GM08714 (cell line): Measurements from ENCODE around the gene COQ5.
"Not testable (repeated sequence)": the region's sequence is repeated elsewhere in the genome, so short reads cannot be mapped to it uniquely, and the experiment has no call there.

Experiments used
- H3K4me3 ChIP-seq: fragments of 200-500 bp; sonication (Bioruptor generic); 2 replicates; pipeline ENCODE4 v1.5.1; 2014; ENCODE audit warnings: mild to moderate bottlenecking, low read length, inconsistent platforms
- ZNF274 ChIP-seq: IDR thresholded peaks from 2 replicates; pipeline ENCODE4 v1.6.1; 2012; ENCODE audit warnings: mild to moderate bottlenecking, low read depth, low read length

COQ5 gene

DNA sequence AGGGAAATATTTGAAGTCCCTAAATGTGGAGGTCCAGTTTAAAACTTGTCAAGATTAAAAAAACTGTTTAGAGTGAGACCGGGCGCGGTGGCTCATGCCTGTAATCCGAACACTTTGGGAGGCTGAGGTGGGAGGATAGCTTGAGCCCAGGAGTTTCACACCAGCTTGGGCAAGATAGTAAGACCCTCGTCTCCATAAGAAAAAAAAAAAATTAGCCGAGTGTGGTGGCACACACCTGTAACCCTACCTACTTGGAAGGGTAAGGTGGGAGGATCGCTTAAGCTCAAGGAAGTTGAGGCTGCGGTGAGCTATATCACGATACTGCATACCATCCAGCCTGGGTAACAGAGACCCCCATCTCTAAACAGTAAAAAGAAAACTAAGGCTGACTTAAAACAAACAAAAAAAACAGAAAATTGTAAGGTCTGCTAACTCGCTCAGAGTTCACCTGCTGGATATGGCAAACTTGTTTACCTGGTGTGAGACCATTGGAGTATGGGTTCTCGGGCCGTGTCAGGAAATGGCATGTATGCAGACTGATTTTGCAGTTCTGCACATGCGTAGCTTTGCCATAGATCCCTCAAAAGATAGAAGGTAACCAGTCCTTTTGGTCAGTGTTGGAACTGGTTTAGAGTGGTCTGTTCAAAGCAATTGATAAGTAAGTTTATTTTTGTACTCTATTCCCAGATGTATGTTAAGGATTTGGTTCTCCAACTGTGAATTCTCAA is 7.3 kb upstream of the COQ5 start:
- no peak for TF ChIP-seq ZNF274
- H3K4me3 ChIP-seq = peak overlapping the region; percentile 88

DNA sequence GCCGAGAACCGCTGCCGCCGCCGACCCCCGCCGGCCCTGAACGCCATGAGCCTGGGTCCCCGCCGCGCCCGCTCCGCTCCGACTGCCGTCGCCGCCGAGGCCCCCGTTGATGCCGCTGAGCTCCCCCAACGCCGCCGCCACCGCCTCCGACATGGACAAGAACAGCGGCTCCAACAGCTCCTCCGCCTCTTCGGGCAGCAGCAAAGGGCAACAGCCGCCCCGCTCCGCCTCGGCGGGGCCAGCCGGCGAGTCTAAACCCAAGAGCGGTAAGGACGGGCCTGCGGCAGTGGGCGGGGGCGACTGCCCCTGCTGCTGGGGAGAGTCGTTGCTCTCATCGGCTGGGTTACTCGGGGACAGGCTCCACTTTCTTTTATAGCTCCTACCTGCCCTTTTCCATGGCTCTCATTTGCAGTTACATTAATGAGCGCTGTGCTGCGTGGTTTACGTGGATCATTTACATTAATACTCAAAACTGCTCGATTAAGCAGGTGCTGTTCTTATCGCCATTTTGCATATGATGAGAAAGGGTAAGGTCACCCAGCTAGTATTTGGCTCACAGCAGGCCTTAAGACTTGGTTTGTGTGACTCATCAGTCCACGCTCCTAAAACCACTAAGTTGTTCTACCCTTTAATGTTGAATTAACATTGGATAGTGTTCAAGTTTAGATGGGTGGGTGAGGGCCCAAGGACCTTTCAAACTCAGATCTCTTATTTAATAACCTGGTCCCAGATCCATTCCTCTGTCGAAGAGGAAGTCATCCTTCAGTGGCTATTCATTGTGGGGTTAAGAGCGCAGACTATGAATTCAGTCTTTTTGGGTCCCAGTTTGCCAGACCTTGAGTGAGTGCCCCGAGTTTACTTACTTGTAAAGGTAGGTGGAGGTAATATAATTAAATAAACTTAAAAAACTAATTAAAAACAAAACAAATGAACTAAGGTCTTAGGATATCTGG is 6.0 kb upstream of the COQ5 start:
- TF ChIP-seq ZNF274 = no peak
- peak overlapping the region; percentile 88 for H3K4me3 ChIP-seq

DNA sequence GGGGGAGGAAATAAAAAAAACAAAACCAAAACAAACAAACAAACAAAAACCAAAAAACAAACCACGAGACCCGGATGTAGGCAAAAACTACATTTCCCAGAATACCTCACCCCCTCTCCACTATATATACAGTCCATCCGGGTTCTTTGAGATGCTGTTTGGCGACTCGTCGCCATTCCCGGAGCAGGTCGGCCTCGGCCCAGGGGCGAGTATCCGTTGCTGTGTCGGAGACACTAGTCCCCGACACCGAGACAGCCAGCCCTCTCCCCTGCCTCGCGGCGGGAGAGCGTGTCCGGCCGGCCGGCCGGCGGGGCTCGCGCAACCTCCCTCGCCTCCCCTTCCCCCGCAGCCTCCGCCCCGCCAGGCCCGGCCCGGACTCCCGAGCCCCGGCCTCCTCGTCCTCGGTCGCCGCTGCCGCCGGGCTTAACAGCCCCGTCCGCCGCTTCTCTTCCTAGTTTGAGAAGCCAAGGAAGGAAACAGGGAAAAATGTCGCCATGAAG is 5.3 kb upstream of the COQ5 start, which contains the start of gene RNF10:
Gene RNF10, plus strand, starts transcription at position 154 of the 500 bp plus-strand sequence. CDS start 456 bp downstream, outside the sequence.
- TF ChIP-seq ZNF274 = no peak
- H3K4me3 ChIP-seq = peak within 1 kb of the TSS; percentile 88

DNA sequence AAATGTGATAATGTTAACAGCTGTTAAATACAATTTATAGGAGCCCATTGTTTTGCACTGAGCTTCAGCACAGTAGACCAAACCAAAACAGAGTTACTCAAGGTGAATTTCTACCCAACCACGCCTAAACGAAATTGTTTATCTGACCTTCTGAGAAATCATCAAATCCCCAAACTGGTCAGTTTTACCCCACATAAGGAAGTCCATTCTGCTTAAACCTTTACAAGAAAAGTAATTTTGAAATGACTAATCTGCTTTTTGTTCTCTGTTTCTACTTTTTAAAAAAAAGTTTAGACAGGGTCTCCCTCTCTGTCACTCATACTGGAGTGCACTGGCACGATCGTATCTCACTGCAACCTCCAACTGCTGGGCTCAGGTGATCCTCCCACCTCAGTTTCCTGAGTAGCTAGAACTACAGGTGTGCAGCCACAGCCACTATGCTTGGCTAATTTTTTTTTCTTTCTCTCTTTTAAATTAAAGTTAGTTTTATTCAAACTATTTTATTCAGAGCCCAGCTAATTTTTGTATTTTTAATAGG is 3.8 kb upstream of the COQ5 start:
- no peak for TF ChIP-seq ZNF274
- no peak overlapping the region for H3K4me3 ChIP-seq

DNA sequence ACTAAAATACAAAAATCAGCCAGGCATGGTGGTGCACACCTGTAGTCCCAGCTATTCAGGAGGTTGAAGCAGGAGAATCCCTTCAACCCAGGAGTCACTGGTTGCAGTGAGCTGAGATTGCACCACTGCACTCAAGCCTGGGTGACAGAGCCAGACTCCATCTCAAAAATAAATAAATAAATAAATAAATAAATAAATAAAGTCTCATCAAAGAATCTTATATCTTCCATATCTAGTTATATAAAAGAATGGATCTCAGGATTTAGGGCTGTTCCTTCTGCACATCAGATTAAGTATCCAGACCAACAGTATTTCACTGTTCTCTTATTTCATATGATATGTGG is 1.4 kb upstream of the COQ5 start:
- H3K4me3 ChIP-seq = not testable (repeated sequence)

DNA sequence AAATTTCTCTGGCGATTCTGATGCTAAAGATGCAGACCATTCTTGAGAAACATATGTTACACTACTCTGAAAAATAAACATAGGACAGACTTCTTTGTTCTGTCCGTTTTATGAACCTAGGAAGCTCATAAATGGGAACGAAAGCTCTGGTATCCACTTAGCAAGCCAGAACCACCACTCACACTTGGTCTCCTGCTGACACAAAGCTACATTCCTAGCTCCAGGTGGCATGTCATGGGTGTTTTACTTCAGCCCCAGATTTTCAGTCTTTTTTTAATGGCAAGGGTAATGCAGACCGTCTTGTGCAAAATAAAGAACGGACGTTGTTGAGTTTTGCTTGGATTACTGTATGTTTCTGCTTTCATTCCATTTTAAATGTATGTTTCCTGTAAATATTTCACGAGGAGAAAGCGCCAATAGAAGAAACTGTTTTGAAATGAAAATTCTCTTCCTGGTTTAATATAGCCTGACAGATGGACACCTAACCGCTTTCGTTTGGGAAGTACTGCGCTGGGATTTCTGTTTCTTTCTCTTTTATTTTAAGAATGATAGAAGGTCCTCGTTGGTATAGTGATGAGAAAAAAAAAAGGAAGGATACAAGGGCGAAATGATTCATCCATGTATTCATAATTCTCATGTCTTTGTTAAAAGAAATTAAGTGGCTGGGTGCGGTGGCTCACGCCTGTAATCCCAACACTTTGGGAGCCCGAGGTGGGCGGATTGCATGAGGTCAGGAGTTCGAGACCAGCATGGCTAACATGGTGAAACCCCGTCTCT is 871 bp upstream of the COQ5 start:
- TF ChIP-seq ZNF274 = no peak
- peak overlapping the region; percentile 91 for H3K4me3 ChIP-seq

DNA sequence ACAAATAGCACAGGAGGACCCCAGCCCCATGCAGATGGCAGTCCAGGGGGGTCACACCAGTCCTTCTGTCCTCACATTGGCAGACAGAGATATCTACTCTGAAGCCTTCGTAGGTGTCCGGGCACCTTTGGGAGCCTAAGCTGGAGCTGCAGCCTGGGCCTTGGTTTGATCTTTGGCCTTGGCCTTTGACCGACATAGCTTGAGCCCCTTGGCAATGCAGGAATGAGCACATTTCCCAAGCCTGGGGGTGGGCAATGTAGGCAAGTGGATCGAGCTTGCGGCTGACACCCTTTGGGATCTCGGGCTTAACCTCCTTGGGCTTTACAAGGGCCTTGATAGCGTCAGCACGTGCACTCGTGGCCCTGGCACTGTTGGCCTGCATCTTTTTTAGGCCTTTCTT is 6.4 kb downstream of the COQ5 start:
- no peak for TF ChIP-seq ZNF274
- no peak overlapping the region for H3K4me3 ChIP-seq

DNA sequence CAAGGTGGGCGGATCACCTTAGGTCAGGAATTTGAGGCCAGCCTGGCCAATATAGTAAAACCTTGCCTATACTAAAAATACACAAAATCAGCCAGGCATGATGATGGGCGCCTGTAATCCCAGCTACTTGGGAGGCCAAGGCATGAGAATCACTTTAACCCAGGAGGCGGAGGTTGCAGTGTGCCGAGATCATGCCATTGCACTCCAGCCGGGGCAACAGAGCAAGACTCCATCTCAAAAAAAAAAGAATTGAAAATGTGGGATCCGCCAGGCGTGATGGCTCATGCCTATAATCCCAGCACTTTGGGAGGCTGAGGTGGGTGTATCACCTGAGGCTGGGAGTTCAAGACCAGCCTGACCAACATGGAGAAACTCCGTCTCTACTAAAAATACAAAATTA is 9.6 kb downstream of the COQ5 start:
- H3K4me3 ChIP-seq = not testable (repeated sequence)

DNA sequence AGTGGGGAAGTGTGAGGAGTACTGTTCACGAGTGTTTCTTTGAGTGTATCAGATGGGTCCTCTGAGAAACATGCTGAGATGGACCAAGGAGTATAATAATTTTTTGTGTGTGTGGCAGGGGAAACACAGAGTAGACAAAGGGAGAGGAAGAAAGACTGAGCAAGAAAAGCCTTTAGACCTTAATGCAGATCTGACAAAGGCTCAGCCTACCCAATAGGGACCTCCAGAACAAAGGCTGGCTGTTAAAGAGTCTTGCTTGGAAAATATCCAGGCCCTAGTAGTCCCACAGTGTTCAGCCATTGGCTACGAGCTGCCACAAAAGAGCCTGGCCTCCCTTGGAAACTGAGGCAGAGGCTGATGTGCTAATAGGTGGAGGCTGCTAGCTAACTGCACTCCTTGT is 13.5 kb downstream of the COQ5 start:
- no peak overlapping the region for H3K4me3 ChIP-seq
- TF ChIP-seq ZNF274 = no peak

DNA sequence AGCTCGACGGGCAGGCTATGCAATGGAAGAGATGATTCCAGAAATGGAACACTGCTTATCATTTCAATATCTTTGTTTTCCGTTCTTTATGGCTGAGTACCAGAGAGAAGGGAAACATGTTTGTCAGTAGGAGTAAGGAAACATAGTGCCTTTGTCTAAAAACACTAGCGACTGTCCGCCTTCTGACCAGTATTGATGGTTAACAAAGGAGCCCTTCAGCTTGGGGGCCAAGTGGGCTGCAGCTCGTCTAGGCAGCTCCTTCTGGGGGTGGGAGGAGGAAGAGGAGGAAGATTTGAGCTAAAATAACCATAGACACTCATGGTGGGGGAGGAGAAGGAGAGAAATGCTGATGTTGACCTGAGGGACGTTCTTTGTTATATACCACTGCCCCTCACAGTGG is 15.0 kb downstream of the COQ5 start:
- no peak overlapping the region for H3K4me3 ChIP-seq
- no peak for TF ChIP-seq ZNF274

DNA sequence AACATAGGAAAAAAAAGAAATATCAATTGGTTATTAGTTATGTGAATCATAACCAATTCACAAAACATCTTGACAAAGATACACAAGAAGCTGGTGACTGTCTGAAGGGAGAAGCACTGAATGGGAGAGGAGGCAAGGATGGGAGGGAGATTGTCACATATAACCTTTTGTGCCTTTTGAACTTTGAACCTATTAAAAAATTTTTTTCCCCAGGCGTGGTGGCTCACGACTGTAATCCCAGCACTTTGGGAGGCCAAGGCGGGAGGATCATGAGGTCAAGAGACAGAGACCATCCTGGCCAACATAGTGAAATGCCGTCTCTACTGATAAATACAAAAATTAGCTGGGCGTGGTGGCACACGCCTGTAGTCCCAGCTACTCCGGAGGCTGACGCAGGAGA is 20.4 kb downstream of the COQ5 start:
- no peak for TF ChIP-seq ZNF274

DNA sequence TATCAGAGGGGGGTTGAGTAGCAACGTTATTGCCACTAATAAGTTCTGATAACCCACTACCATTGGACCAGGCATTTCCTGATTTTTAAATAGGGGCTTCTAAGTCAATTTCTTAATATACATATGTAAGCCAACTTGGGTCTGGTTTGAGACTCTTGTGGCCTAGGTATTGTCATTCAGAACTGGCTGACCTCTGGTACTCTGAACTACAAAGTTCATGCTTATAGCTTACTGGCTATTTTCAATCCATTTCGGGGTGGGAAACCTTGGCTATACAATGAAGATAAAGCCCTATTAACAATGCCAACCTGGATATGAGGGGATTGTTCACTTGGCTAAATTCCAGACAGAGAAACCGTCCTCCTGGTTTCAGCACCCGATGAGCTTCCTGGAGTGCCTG is 24.4 kb downstream of the COQ5 start:
- TF ChIP-seq ZNF274 = no peak

More for the DNA sequence above, 20.4 kb downstream of the COQ5 start:
- H3K4me3 ChIP-seq = no peak overlapping the region

DNA sequence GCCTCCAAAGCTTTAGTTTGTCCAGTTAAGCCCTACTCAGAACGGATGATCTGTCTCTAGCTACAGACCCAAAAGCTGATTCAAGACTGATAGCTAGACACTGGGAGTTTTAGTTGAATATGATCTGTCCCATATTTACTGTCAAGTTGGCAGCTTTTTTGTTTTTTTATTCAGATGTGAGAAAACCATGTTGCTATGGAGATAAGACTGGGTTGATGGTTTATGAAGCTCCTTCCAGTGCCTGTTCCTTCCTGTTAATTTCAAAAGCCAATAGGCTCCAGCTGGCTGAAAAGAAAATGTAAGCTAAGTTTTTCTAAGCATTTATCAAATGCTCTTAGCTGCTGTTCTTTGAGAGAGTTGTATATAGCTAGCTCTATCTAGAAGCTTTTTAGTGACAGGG is 28.4 kb downstream of the COQ5 start:
- H3K4me3 ChIP-seq = no peak overlapping the region
- no peak for TF ChIP-seq ZNF274

More for the DNA sequence above, 24.4 kb downstream of the COQ5 start:
- no peak overlapping the region for H3K4me3 ChIP-seq
